K562 (cell line): Measurements from ENCODE around the gene CCDC13. TPM values are rescaled to one million over a fixed set of nuclear protein-coding genes. Genes with fewer than 3 reads are reported as not detected.

ENCODE experiments used
- ATAC-seq: fragments of 200-7000 bp; cut with Tn5 transposase; 3 replicates; pipeline ENCODE4 v1.9.1; 2020; ENCODE audit warnings: moderate library complexity
- BruUV-seq: library from RNA; stranded (reverse); fragments of 400-500 nt; replicated peaks from 2 replicates; lab custom pipeline; 2021; lab: Mats Ljungman, UMichigan
- CTCF ChIA-PET: fragments of 300-600 bp; formaldehyde crosslinking; extraction: SDS; loops from one replicate; lab custom pipeline; 2021; ENCODE audit warnings: low intra/inter-chr PET ratio; lab: Yijun Ruan, JAX
- POLR2A ChIA-PET: fragments of 300-600, 350-650 bp; sonication (Branson Sonifier 250); formaldehyde crosslinking; extraction: SDS; loops from one replicate; lab custom pipeline; 2021; ENCODE audit warnings: antibody characterized with exemption, inconsistent platforms; lab: Yijun Ruan, JAX
- DNase-seq, 4 experiments: peaks; one replicate each; pipeline versions ENCODE4 v3.0.0 to v3.0.0-alpha.2; 2011 to 2018; ENCODE audit warnings: low spot score in 3 of 4, mixed read lengths in 3 of 4; ENCODE audit errors: extremely low read depth in 1 of 4
- FAIRE-seq: peaks from 2 replicates; lab custom pipeline; 2011; peaks lifted over from hg19 to GRCh38; lab: Jason Lieb, UNC
- H2AFZ ChIP-seq: 2 replicates; pipeline ENCODE4 v1.6.0; 2011; ENCODE audit warnings: low read depth, low read length, control low read depth, inconsistent platforms
- H3K27ac ChIP-seq: fragments of 200-600 bp; 3 replicates; pipeline ENCODE4 v1.8.0; 2011; ENCODE audit warnings: low read depth, mild to moderate bottlenecking, control low read depth, inconsistent platforms, low read length, moderate library complexity, mixed read lengths; ENCODE audit errors: extremely low read depth
- H3K27me3 ChIP-seq, 2 experiments: fragments of 300-600 bp in 1 of 2; 2 replicates in 1 of 2; 3 replicates in 1 of 2; pipeline versions ENCODE4 v1.6.0 to v1.8.0; 2011; ENCODE audit warnings: inconsistent platforms in 2 of 2, low read length in 2 of 2, mild to moderate bottlenecking in 1 of 2, mixed read lengths in 1 of 2, moderate library complexity in 1 of 2; ENCODE audit not compliant: control insufficient read depth in 2 of 2, insufficient read depth in 2 of 2
- H3K36me3 ChIP-seq: fragments of 300-600 bp; 3 replicates; pipeline ENCODE4 v1.8.0; 2011; ENCODE audit warnings: mild to moderate bottlenecking, low read length, inconsistent platforms; ENCODE audit not compliant: control insufficient read depth, insufficient read depth
- H3K4me1 ChIP-seq, 2 experiments: fragments of 200-600 bp in 1 of 2; replicated peaks in 1 of 2; 2 replicates in 1 of 2; 3 replicates in 1 of 2; pipeline versions ENCODE4 v1.5.1 to v1.8.0; 2011; ENCODE audit warnings: inconsistent platforms in 2 of 2, low read length in 2 of 2, mild to moderate bottlenecking in 1 of 2, mixed read lengths in 1 of 2, moderate library complexity in 1 of 2; ENCODE audit not compliant: control insufficient read depth in 2 of 2, insufficient read depth in 2 of 2
- H3K4me2 ChIP-seq: 2 replicates; pipeline ENCODE4 v1.6.1; 2011; ENCODE audit warnings: low read length, control low read depth, inconsistent platforms, mixed read lengths; ENCODE audit not compliant: insufficient read depth
- H3K4me3 ChIP-seq: fragments of 200-600 bp; sonication (generic), shearing (Covaris generic); 2 replicates; pipeline ENCODE4 v1.5.1; 2016; ENCODE audit warnings: control low read depth, inconsistent platforms
- H3K79me2 ChIP-seq: fragments of 200-600 bp; 3 replicates; pipeline ENCODE4 v1.8.0; 2011; ENCODE audit warnings: low read length, inconsistent platforms; ENCODE audit not compliant: control insufficient read depth, insufficient read depth
- H3K9ac ChIP-seq, 2 experiments: 2 replicates each; pipeline versions ENCODE4 v1.6.0 to v1.6.1; 2011; ENCODE audit warnings: low read depth in 2 of 2, low read length in 2 of 2, control low read depth in 1 of 2, inconsistent platforms in 1 of 2, mild to moderate bottlenecking in 1 of 2, mixed read lengths in 1 of 2; ENCODE audit not compliant: insufficient read depth in 1 of 2
- H3K9me1 ChIP-seq: one replicate; pipeline ENCODE4 v1.6.0; 2011; ENCODE audit warnings: inconsistent platforms, mild to moderate bottlenecking, low read length, moderate library complexity; ENCODE audit not compliant: control insufficient read depth, insufficient read depth
- H3K9me3 ChIP-seq: replicated peaks from 2 replicates; pipeline ENCODE4 v1.5.1; 2011; ENCODE audit warnings: low read depth, low read length, inconsistent platforms; ENCODE audit not compliant: control insufficient read depth, insufficient read depth
- H4K20me1 ChIP-seq: replicated peaks from 2 replicates; pipeline ENCODE4 v1.6.1; 2011; ENCODE audit warnings: low read length, inconsistent platforms, mixed read lengths; ENCODE audit not compliant: control insufficient read depth, insufficient read depth
- CXXC5 ChIP-seq: fragments of 250-450 bp; sonication (Bioruptor Pico); IDR thresholded peaks from 2 replicates; pipeline ENCODE4 v1.8.0; 2022; ENCODE audit warnings: inconsistent platforms, mild to moderate bottlenecking, moderate library complexity
- TFAP4 ChIP-seq: sonication (generic); formaldehyde crosslinking; IDR thresholded peaks from 2 replicates; pipeline ENCODE4 v1.8.0; 2022; ENCODE audit warnings: missing genetic modification reagents, mild to moderate bottlenecking, moderate library complexity, borderline replicate concordance
- ZNF133 ChIP-seq: fragments of 250-450 bp; sonication (Bioruptor Pico); IDR thresholded peaks from 2 replicates; pipeline ENCODE4 v1.4.0; 2020; ENCODE audit warnings: mild to moderate bottlenecking
- ZNF609 ChIP-seq: sonication (generic); formaldehyde crosslinking; IDR thresholded peaks from 2 replicates; pipeline ENCODE4 v1.8.1; 2023; ENCODE audit warnings: missing genetic modification reagents, mild to moderate bottlenecking, borderline replicate concordance
- WGBS: fragments of 100-300 bp; shearing (Covaris generic); methylation state at CpG from one replicate; pipeline ENCODE4 v1.1.6; 2016; ENCODE audit warnings: low coverage, mixed read lengths; ENCODE audit not compliant: insufficient coverage; ENCODE audit errors: missing lambda C conversion rate; 5-methylcytosine and 5-hydroxymethylcytosine counted together
- in situ Hi-C: fragments of 300-500 bp; cut with MboI; formaldehyde crosslinking; loops from 4 replicates; pipeline ENCODE4 v1.15.0; 2018; ENCODE audit warnings: inconsistent platforms, mixed read lengths
- intact Hi-C: fragments of 100-400 bp; cut with micrococcal nuclease; formaldehyde crosslinking; loops from 2 replicates; pipeline ENCODE4 v1.14.2; 2022
- polyA plus RNA-seq, 8 experiments: library from polyadenylated mRNA; depleted of rRNA in 4 of 8; stranded (reverse) in 5 of 8; unstranded in 3 of 8; fragments of >200 nt; fragmentation: Nextera tagmentation in 2 of 8; fragmentation: Illumina TruSeq in 1 of 8; extraction: Ambion mirVana in 2 of 8; extraction: Trizol in 1 of 8; gene quantifications; 2 replicates each; pipeline versions ENCODE4 v1.2.1 to v1.2.3, GENCODE V29; 2011 to 2014; ENCODE audit warnings: inconsistent platforms in 1 of 8, missing spikeins in 1 of 8
- total RNA-seq, 7 experiments: library from RNA; depleted of rRNA in 6 of 7; stranded (reverse); fragments of >200 nt in 6 of 7; fragmentation: Illumina TruSeq in 2 of 7; extraction: Trizol in 2 of 7; gene quantifications; 2 replicates each; pipeline versions ENCODE4 v1.2.1 to v1.2.3, GENCODE V29; 2011 to 2021; ENCODE audit warnings: low replicate concordance in 1 of 7

CCDC13 gene
- total and polyA plus RNA-seq, 9 of the 15 experiments (the other 6 are each of a cell fraction or from before 2014, with no cell fraction given): 0.20 to 0.70 (median 0.48) TPM; not detected in 2

- Histone ChIP-seq H3K79me2 (peaks cover 67% of the 10 kb centered on the region), H3K4me1 (peaks cover 17 to 23% of the 10 kb centered on the region in 2 experiments; a peak in 4 of 5 replicates), H2AFZ (no peak overlapping the region), H3K27me3 (no peaks in the 10 kb centered on the region), H3K9me1 (no peaks in the 10 kb centered on the region), H3K9ac (no peak overlapping the region), H3K36me3 (peaks cover 35% of the 10 kb centered on the region), H3K4me3 (no peak overlapping the region), H3K9me3 (0 out of 2 replicates have a peak, but pooled peaks cover 2% of the 10 kb centered on the region), H3K4me2 (no peak overlapping the region), H3K27ac (no peak overlapping the region), H4K20me1 (no peaks in the 10 kb centered on the region)
- DNase-seq (no peak), ATAC-seq (no peak), FAIRE-seq (no peak)
- BruUV-seq: no TSS peak
- WGBS: 96% methylated on average over 2 of the region's 2 CpGs
- TF ChIP-seq ZNF133 (CRISPR knock-in tag) (no peak), CXXC5 (CRISPR knock-in tag) (peak; percentile 11; the same call in 1 of the 2 replicates)
- ChIA-PET POLR2A (interaction anchor here (0.6 to 1.1 kb wide), 3 partner anchors 10 to 15 kb away, joined by 3 read pairs; no protein-coding TSS in a partner anchor), CTCF (interaction anchor here (0.6 kb wide), 1 partner anchor 131 kb away, joined by 4 read pairs; no protein-coding TSS in a partner anchor)
- in situ Hi-C loops (no loop called here), intact Hi-C loops (no loop called here)
Observed at GRCh38 chr3:42800251-42800650, 27.2 kb upstream of the CCDC13 start.

- intact Hi-C loops (no loop called here), in situ Hi-C loops (no loop called here)
- Histone ChIP-seq H3K79me2 (peaks cover 76% of the 10 kb centered on the region), H3K36me3 (peaks cover 38% of the 10 kb centered on the region), H3K4me2 (no peak overlapping the region), H3K4me3 (no peak overlapping the region), H4K20me1 (no peaks in the 10 kb centered on the region), H3K4me1 (peaks cover 11 to 19% of the 10 kb centered on the region in 2 experiments; a peak in 4 of 5 replicates), H3K9me1 (no peaks in the 10 kb centered on the region), H3K9ac (no peak overlapping the region), H2AFZ (no peak overlapping the region), H3K27me3 (no peaks in the 10 kb centered on the region), H3K27ac (no peak overlapping the region), H3K9me3 (0 out of 2 replicates have a peak, but pooled peaks cover 2% of the 10 kb centered on the region)
- BruUV-seq: no TSS peak
- POLR2A ChIA-PET: interaction anchor here (0.6 kb wide), 1 partner anchor 31 kb away, joined by 4 read pairs; no protein-coding TSS in a partner anchor
- TF ChIP-seq ZNF609 (no peak), TFAP4 (CRISPR knock-in tag) (peak; percentile 18; the same call in 1 of the 2 replicates)
- ATAC-seq (no peak), FAIRE-seq (no peak), DNase-seq (no peak)
- 77% methylated on average over 7 of the region's 7 CpGs for WGBS
- CTCF ChIA-PET: no interaction called here
Observed at GRCh38 chr3:42799376-42799775, 26.3 kb upstream of the CCDC13 start.
